ENCODE data around the gene LHFPL3. TPM values are rescaled to one million over a fixed set of nuclear protein-coding genes. Genes with fewer than 3 reads are reported as not detected.

LHFPL3 gene
- total and polyA plus RNA-seq, 2 of the 13 experiments (the other 11 are each of a cell fraction or from before 2014, with no cell fraction given): not detected

DNA sequence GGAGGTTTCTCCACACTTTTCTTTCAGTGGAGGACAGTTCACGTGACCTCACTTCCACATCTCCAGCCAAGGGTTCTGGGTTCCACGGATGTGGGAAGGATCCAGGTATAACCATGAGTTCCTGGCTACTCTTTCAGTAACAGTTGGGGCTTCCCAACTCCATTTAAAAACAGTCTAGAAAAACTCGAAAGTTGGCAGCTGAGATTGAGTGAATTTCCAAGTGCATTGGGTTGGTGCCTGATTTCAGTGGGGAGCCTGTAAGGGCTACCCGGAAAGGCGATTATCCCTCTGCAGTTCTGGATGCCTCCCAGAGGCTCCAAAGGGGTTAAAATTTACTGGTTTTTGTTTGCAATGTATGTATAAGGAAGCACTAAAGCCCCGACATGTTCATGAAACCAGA, 24.3 kb downstream of the LHFPL3 start:
- intact Hi-C loops (cut with micrococcal nuclease; ENCODE audit: unreplicated experiment) (no loop called here), in situ Hi-C loops (cut with HindIII; ENCODE audit: extremely low pct_ligation_motif_present, low pct_unique_long_range_greater_than_20kb) (no loop called here)
- POLR2A ChIA-PET: no interaction called here
- FAIRE-seq (no peak), DNase-seq (ENCODE audit: low spot score) (no peak), ATAC-seq (no peak)
- BruUV-seq (replicated peaks): no TSS peak
- no peak for TF ChIP-seq PITX1 (CRISPR knock-in tag; IDR thresholded peaks at IDR 0.05)
- no peak for TF ChIP-seq CREB1 (IDR thresholded peaks at IDR 0.05)
- TF ChIP-seq CREB1 (CRISPR knock-in tag; IDR thresholded peaks at IDR 0.05): no peak
- TF ChIP-seq ZNF782 (CRISPR knock-in tag; IDR thresholded peaks at IDR 0.05; ENCODE audit: borderline replicate concordance): no peak
- no peak for TF ChIP-seq MIER2 (CRISPR knock-in tag; IDR thresholded peaks at IDR 0.05)
- no peak for TF ChIP-seq ZNF567 (CRISPR knock-in tag; IDR thresholded peaks at IDR 0.05; ENCODE audit: borderline replicate concordance)
- TF ChIP-seq ZNF24 (IDR thresholded peaks at IDR 0.05): no peak
- no peak for TF ChIP-seq KDM6A (CRISPR knock-in tag; IDR thresholded peaks at IDR 0.05; ENCODE audit: low read depth)
- Histone ChIP-seq H3K79me2 (ENCODE audit: insufficient read depth, low read length) (no peaks in the 10 kb centered on the region), H3K27me3 (ENCODE audit: control insufficient read depth in 1 of 2, insufficient read depth in 2 of 2, low read length in 2 of 2) (peaks cover 1 to 3% of the 10 kb centered on the region in 2 experiments; a peak in 2 of 5 replicates), H4K20me1 (ENCODE audit: insufficient read depth, low read length) (no peaks in the 10 kb centered on the region), H3K9ac (ENCODE audit: insufficient read depth, low read depth, low read length) (no peak overlapping the region), H3K27ac (ENCODE audit: extremely low read length, insufficient read depth, low read length) (no peak overlapping the region), H2AFZ (ENCODE audit: low read length) (no peak overlapping the region), H3K4me3 (replicated peaks in 1 of 3; ENCODE audit: insufficient read depth in 1 of 3, low read depth in 2 of 3, low read length in 3 of 3) (no peak overlapping the region), H3K36me3 (replicated peaks in 1 of 2; ENCODE audit: control insufficient read depth in 1 of 2, insufficient read depth in 2 of 2, low read length in 2 of 2) (no peaks in the 10 kb centered on the region), H3K9me3 (ENCODE audit: low read length) (no peaks in the 10 kb centered on the region), H3K4me1 (ENCODE audit: insufficient read depth, low read length) (no peaks in the 10 kb centered on the region), H3K4me2 (ENCODE audit: low read depth, low read length) (no peak overlapping the region)
- under 1% methylated on average over 6 of the region's 6 CpGs for WGBS (ENCODE audit: low lambda C conversion rate)
- CTCF ChIA-PET (ENCODE audit: low intra/inter-chr PET ratio, low total read pairs): no interaction called here

GRCh38 chr7:104357166-104357565, 28.8 kb downstream of the LHFPL3 start:
- intact Hi-C loops (cut with micrococcal nuclease; ENCODE audit: unreplicated experiment): no loop called here
- no peak for TF ChIP-seq PHF21A (CRISPR knock-in tag; IDR thresholded peaks at IDR 0.05)
- TF ChIP-seq, protein P1, sequence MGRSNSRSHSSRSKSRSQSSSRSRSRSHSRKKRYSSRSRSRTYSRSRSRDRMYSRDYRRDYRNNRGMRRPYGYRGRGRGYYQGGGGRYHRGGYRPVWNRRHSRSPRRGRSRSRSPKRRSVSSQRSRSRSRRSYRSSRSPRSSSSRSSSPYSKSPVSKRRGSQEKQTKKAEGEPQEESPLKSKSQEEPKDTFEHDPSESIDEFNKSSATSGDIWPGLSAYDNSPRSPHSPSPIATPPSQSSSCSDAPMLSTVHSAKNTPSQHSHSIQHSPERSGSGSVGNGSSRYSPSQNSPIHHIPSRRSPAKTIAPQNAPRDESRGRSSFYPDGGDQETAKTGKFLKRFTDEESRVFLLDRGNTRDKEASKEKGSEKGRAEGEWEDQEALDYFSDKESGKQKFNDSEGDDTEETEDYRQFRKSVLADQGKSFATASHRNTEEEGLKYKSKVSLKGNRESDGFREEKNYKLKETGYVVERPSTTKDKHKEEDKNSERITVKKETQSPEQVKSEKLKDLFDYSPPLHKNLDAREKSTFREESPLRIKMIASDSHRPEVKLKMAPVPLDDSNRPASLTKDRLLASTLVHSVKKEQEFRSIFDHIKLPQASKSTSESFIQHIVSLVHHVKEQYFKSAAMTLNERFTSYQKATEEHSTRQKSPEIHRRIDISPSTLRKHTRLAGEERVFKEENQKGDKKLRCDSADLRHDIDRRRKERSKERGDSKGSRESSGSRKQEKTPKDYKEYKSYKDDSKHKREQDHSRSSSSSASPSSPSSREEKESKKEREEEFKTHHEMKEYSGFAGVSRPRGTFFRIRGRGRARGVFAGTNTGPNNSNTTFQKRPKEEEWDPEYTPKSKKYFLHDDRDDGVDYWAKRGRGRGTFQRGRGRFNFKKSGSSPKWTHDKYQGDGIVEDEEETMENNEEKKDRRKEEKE (IDR thresholded peaks at IDR 0.05): no peak
- TF ChIP-seq, protein P2, sequence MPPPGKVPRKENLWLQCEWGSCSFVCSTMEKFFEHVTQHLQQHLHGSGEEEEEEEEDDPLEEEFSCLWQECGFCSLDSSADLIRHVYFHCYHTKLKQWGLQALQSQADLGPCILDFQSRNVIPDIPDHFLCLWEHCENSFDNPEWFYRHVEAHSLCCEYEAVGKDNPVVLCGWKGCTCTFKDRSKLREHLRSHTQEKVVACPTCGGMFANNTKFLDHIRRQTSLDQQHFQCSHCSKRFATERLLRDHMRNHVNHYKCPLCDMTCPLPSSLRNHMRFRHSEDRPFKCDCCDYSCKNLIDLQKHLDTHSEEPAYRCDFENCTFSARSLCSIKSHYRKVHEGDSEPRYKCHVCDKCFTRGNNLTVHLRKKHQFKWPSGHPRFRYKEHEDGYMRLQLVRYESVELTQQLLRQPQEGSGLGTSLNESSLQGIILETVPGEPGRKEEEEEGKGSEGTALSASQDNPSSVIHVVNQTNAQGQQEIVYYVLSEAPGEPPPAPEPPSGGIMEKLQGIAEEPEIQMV (CRISPR knock-in tag; IDR thresholded peaks at IDR 0.05; ENCODE audit: low read depth): no peak
- no peak for TF ChIP-seq ZNF451 (CRISPR knock-in tag; IDR thresholded peaks at IDR 0.05)
- TF ChIP-seq MEIS2 (CRISPR knock-in tag; IDR thresholded peaks at IDR 0.05): no peak
- TF ChIP-seq ZNF660 (CRISPR knock-in tag; IDR thresholded peaks at IDR 0.05; ENCODE audit: borderline replicate concordance, low read depth): no peak
- no peak for TF ChIP-seq KLF11 (CRISPR knock-in tag; IDR thresholded peaks at IDR 0.05)
- TF ChIP-seq SMARCC2 (IDR thresholded peaks at IDR 0.05): no peak
- TF ChIP-seq SIN3A (IDR thresholded peaks at IDR 0.05; ENCODE audit: borderline replicate concordance, low read depth, low read length): no peak
- no peak for TF ChIP-seq HMG20A (CRISPR knock-in tag; IDR thresholded peaks at IDR 0.05; ENCODE audit: borderline replicate concordance)
- TF ChIP-seq ZFYVE20 (CRISPR knock-in tag; IDR thresholded peaks at IDR 0.05; ENCODE audit: borderline replicate concordance, low read depth): no peak

More at GRCh38 chr7:104357166-104357565, 28.8 kb downstream of the LHFPL3 start:
- Histone ChIP-seq H2AFZ (ENCODE audit: low read length) (no peak overlapping the region), H3K79me2 (ENCODE audit: insufficient read depth, low read length) (no peaks in the 10 kb centered on the region), H3K9me3 (ENCODE audit: low read length) (no peaks in the 10 kb centered on the region), H3K9ac (ENCODE audit: insufficient read depth, low read depth, low read length) (no peak overlapping the region), H3K36me3 (replicated peaks in 1 of 2; ENCODE audit: control insufficient read depth in 1 of 2, insufficient read depth in 2 of 2, low read length in 2 of 2) (no peaks in the 10 kb centered on the region), H4K20me1 (ENCODE audit: insufficient read depth, low read length) (no peaks in the 10 kb centered on the region), H3K27me3 (ENCODE audit: control insufficient read depth in 1 of 2, insufficient read depth in 2 of 2, low read length in 2 of 2) (peaks cover 0 to 7% of the 10 kb centered on the region in 2 experiments; a peak in 1 of 5 replicates), H3K4me1 (ENCODE audit: insufficient read depth, low read length) (no peaks in the 10 kb centered on the region), H3K27ac (ENCODE audit: extremely low read length, insufficient read depth, low read length) (no peak overlapping the region), H3K4me2 (ENCODE audit: low read depth, low read length) (no peak overlapping the region), H3K4me3 (replicated peaks in 1 of 3; ENCODE audit: insufficient read depth in 1 of 3, low read depth in 2 of 3, low read length in 3 of 3) (no peak overlapping the region)
- 11% methylated on average over 4 of the region's 4 CpGs for WGBS (ENCODE audit: low lambda C conversion rate)
- DNase-seq (ENCODE audit: low spot score) (no peak), FAIRE-seq (no peak), ATAC-seq (no peak)
- no TSS peak for BruUV-seq (replicated peaks)
- ChIA-PET CTCF (ENCODE audit: low intra/inter-chr PET ratio, low total read pairs) (no interaction called here), POLR2A (no interaction called here)
- in situ Hi-C loops (cut with HindIII; ENCODE audit: extremely low pct_ligation_motif_present, low pct_unique_long_range_greater_than_20kb): no loop called here
